ENCODE results near the gene ZNF385B.
"Not testable (repeated sequence)": the region's sequence is repeated elsewhere in the genome, so short reads cannot be mapped to it uniquely, and the experiment has no call there.

ZNF385B gene

DNA sequence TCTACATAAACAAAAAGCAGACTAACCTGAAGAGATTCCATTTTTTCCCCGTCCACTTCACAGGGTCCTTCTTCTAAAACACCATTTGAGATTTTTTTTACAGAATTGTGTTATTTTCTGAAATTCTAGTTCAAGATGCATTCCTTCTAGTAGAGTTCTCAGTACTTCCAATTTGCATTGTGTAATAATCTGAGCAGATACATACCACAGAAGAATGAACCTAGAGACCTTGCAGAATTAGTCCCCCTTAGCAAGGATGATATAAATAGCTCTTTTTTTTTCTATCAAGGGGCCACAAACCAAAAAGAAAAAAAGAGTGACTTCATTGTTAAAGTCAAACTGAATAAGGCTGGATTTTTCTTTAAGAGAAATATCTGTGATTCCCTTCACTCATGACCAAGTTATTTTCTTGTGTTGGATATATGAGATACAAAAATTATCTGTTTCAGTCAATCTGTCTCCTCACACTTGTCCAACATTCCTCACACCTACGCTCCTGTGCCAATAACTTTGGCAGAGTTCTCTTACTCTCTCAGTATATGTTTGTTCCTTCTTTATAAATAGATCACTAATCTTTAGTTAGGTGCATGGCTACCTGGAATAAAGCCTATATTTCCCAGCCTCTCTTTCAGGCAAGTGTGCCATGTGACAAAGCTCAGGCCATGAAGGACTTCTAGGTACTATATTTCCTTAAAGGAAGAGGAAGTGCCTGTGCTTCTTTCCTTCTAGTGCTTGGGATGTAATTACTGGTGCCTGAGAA, 183.5 kb downstream of the ZNF385B start:
- no peak for DNase-seq (ENCODE audit: low read depth)

GRCh38 chr2:179677077-179677688, 184.2 kb downstream of the ZNF385B start:
- DNase-seq (ENCODE audit: low read depth), result no peak

DNA sequence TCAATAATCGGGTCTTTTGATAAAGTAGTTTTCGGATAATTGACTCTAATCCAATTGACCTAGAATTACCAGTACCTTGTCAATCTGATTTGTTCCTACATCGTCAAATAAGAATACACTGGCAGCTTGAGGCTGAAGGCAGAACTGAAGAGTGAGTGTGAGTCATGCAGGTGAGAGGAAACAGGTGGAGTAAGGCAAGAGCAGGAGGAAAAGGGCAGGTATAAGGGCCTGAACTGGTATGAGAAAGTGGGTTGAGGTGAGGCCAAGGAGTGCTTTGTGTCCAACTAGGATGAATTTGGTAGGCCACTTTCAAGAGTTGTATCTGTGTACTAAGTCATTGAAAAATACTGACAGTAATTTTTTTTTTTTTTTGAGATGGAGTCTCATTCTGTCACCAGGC, 186.0 kb downstream of the ZNF385B start:
- DNase-seq (ENCODE audit: low read depth), result no peak

GRCh38 chr2:179671043-179671981, 190.1 kb downstream of the ZNF385B start:
- DNase-seq (ENCODE audit: low read depth), result no peak

DNA sequence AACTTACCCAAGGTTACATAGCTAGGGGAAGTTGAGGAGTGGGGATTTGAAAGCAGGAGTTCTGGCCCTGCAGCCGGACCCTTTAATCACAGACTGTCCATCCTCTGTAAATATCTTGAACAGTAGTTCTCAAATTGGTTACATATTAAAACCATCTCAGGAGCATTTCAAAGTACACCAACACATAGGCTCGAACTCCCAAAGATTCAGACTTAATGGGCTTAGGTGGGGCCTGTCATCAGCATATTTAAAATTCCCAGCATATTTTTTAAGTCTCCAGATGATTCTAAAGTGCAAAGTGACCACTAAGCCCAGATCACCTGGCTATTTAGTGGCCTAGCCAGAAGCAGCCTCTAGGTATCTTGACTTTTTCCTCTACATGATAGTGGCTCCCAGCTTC, 192.2 kb downstream of the ZNF385B start:
- DNase-seq (ENCODE audit: low read depth), result no peak

DNA sequence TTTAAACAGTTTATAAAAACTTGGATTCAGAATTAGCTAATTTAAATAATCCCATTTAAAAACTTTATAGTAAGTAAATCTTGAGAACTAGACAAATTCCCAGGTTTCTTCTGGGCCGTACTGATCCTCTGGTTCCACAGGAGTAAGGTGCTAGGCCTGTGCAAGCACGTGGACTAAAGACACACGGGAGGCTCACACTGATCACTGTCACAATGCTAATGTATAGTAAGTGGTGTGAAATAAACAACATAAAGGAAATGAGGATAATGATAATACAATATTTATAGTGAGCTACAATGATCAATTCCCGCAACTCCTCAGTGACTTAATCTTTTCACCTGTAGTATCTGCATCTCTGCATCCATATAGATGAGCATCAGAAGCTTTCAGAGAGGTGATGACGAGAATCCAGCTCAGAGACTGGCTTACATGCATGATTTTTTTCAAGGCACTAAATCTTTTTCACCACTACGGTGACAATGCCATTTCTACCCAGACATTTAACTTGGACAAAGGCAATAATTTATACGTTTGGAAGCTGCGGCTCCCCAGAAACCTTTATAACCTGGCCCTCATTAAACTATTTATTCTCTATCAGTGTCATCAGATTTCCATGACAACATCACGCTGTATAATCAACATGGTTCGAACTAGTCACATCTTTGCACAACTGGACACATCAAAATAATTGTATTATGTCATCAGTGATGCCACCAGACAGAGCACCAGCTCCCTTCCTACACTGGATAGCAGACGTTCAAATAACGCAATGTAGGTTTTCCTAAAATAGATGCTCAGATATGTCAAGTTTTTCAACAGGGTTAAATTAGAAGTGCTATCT, 196.2 kb downstream of the ZNF385B start:
- DNase-seq (ENCODE audit: low read depth), result no peak

GRCh38 chr2:179661986-179662385, 199.4 kb downstream of the ZNF385B start:
- no peak for DNase-seq (ENCODE audit: low read depth)

DNA sequence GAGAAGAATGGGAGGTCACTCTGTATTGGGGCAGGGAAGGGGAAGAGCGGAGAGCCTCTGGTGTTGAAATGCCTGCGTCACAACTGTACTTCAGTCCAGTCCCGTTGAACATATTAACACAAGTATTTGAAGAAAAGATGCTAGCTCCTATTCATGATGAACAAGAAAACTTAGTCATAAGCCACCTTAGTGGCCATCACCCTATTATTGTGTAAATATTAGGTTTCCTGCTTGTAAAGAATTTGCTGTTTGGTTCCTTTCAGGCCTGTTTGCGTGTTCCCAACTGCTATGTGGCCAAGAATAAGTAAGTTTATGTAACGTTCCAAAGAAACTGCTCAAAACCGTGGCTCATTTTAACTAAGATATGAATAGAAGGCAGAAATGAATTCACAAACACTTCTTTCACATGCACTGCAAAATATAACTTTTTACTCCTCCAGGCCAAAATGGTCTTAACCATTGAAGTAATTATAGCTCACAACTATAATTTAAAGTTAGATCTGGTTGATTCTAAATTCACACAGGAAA, 204.3 kb downstream of the ZNF385B start:
- no peak for DNase-seq (ENCODE audit: low read depth)

GRCh38 chr2:179655627-179656026, 205.8 kb downstream of the ZNF385B start:
- DNase-seq (ENCODE audit: low read depth), result no peak

DNA sequence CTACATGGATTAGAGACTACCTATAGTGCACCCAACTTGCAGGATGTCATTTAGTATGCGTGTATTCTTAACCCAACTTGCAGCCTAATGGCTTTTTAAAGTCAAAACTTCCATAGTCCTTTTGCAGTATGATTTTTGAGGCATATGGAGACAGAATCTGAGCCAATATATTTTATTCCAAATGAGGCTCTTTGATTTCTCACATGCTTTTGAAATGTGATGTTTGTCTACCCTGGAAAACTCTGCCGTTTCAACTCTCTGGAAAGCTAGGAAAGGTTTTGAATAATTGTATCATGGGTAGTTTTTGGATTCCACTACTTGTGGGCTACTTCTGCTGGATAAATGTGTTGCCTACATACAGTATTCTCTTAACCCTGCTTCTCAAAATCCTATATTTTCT, 206.6 kb downstream of the ZNF385B start:
- no peak for DNase-seq (ENCODE audit: low read depth)

DNA sequence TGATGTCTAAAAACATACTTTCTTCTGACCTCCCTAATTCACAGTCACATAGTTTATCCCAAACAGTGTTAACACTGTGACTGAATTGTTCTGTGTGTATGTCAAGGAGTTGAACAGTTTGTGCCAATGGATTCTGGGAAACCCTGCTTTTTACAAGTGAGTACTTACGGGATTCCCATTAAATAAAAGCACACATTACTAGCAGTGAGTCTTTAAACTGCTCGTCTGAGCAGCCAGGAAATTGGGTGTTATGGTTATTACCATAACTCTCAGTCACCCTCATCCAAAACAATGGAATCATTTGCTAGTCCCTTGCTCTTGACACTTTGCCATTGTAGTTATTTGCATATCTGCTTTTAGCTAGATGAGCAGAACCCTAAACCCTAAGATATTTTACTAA, 209.1 kb downstream of the ZNF385B start:
- DNase-seq (ENCODE audit: low read depth), result no peak

- no peak for DNase-seq (ENCODE audit: low read depth)
Measured at GRCh38 chr2:179650420-179650819, 211.0 kb downstream of the ZNF385B start.

GRCh38 chr2:179646862-179647587, 214.4 kb downstream of the ZNF385B start:
- no peak for DNase-seq (ENCODE audit: low read depth)

- DNase-seq (ENCODE audit: low read depth), result no peak
Measured at GRCh38 chr2:179646173-179646769, 215.1 kb downstream of the ZNF385B start.

- DNase-seq (ENCODE audit: low read depth), result no peak
Measured at GRCh38 chr2:179645047-179645446, 216.4 kb downstream of the ZNF385B start.

- no peak for DNase-seq (ENCODE audit: low read depth)
Measured at GRCh38 chr2:179642462-179642861, 218.9 kb downstream of the ZNF385B start.

DNA sequence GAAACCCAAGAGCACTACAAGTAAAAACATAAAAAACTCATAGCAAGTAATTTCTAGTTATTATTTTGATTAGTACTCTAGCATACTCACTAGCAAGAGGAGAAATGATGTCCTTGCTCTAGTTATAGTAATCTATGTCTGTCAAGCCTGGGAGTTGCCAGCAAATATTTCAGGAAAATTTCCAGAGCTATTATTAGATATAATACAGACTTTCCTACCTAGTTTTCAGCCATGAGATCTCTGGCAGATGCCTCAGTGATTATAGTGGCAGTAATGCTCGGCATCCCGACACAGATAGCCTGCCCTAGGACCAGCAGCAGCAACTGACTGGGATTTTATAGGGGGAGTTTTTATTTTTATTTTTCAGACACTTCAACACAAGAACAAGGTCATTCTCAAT, 224.4 kb downstream of the ZNF385B start:
- no peak for DNase-seq (ENCODE audit: low read depth)

GRCh38 chr2:179636100-179636980, 225.1 kb downstream of the ZNF385B start:
- no peak for DNase-seq (ENCODE audit: low read depth)

GRCh38 chr2:179631769-179632385, 229.5 kb downstream of the ZNF385B start:
- DNase-seq (ENCODE audit: low read depth), result not testable (repeated sequence)
